DMS153 (cell line): ENCODE data around the gene CHCHD3.

Source experiments
- DNase-seq: peaks from one replicate; lab custom pipeline; 2025; lab: John Stamatoyannopoulos, UW

Gene CHCHD3

GRCh38 chr7:133081599-133082389 lies at the start of gene CHCHD3:
TSS of gene CHCHD3 (minus strand) at chr7:133082090. CDS start at chr7:133081937, 153 bp downstream.
- DNase-seq: peak; percentile 96

GRCh38 chr7:133130166-133130565 lies 48.3 kb upstream of the CHCHD3 start:
- DNase-seq: no peak

- no peak for DNase-seq
Measured at GRCh38 chr7:133126422-133126821, 44.5 kb upstream of the CHCHD3 start.

- no peak for DNase-seq
Measured at GRCh38 chr7:133124974-133125373, 43.1 kb upstream of the CHCHD3 start.

GRCh38 chr7:133121175-133121844 lies 39.4 kb upstream of the CHCHD3 start:
- no peak for DNase-seq

- no peak for DNase-seq
Measured at GRCh38 chr7:133119067-133119466, 37.2 kb upstream of the CHCHD3 start.

GRCh38 chr7:133118261-133118660 lies 36.4 kb upstream of the CHCHD3 start:
- no peak for DNase-seq

GRCh38 chr7:133117452-133117851 lies 35.6 kb upstream of the CHCHD3 start:
- DNase-seq: no peak

- DNase-seq: no peak
Measured at GRCh38 chr7:133115596-133115995, 33.7 kb upstream of the CHCHD3 start.

GRCh38 chr7:133114519-133114918 lies 32.6 kb upstream of the CHCHD3 start:
- DNase-seq: no peak

GRCh38 chr7:133112976-133113375 lies 31.1 kb upstream of the CHCHD3 start:
- no peak for DNase-seq

- no peak for DNase-seq
Measured at GRCh38 chr7:133112335-133112734, 30.4 kb upstream of the CHCHD3 start.

GRCh38 chr7:133110312-133110711 lies 28.4 kb upstream of the CHCHD3 start:
- DNase-seq: no peak

GRCh38 chr7:133109816-133110215 lies 27.9 kb upstream of the CHCHD3 start:
- no peak for DNase-seq

- no peak for DNase-seq
Measured at GRCh38 chr7:133108023-133108422, 26.1 kb upstream of the CHCHD3 start.

- DNase-seq: no peak
Measured at GRCh38 chr7:133102276-133103060, 20.6 kb upstream of the CHCHD3 start.

GRCh38 chr7:133099633-133100286 lies 17.9 kb upstream of the CHCHD3 start:
- DNase-seq: no peak

GRCh38 chr7:133095119-133095671 lies 13.3 kb upstream of the CHCHD3 start:
- no peak for DNase-seq

- no peak for DNase-seq
Measured at GRCh38 chr7:133091943-133092464, 10.1 kb upstream of the CHCHD3 start.

GRCh38 chr7:133082390-133082766 lies 488 bp upstream of the CHCHD3 start:
- DNase-seq: no peak

GRCh38 chr7:133081119-133081598 lies 731 bp downstream of the CHCHD3 start:
- DNase-seq: no peak
